Effector memory CD4-positive, alpha-beta T cell (primary cell): ENCODE measurements around the gene ABHD12B.

Experiments used
- DNase-seq, 3 donors: peaks; one replicate each; pipeline ENCODE4 v3.0.0-alpha.2; 2020
- H3K27ac ChIP-seq: 2 replicates; pipeline ENCODE4 v1.7.0; 2013; ENCODE audit warnings: mild to moderate bottlenecking, low read length, moderate library complexity; ENCODE audit not compliant: insufficient read depth, poor library complexity, severe bottlenecking
- H3K27me3 ChIP-seq: replicated peaks from 2 replicates; pipeline ENCODE4 v1.7.0; 2013; ENCODE audit warnings: mild to moderate bottlenecking, low read length; ENCODE audit not compliant: insufficient read depth, control insufficient read depth, poor library complexity, severe bottlenecking
- H3K36me3 ChIP-seq: 2 replicates; pipeline ENCODE4 v1.7.0; 2013; ENCODE audit warnings: mild to moderate bottlenecking, low read length, moderate library complexity; ENCODE audit not compliant: control insufficient read depth, insufficient read depth
- H3K4me1 ChIP-seq: 2 replicates; pipeline ENCODE4 v1.7.0; 2013; ENCODE audit warnings: low read length, mild to moderate bottlenecking; ENCODE audit not compliant: control insufficient read depth, insufficient read depth, poor library complexity, severe bottlenecking
- H3K4me3 ChIP-seq: 2 replicates; pipeline ENCODE4 v1.7.0; 2013; ENCODE audit warnings: low read length, low read depth, mild to moderate bottlenecking; ENCODE audit not compliant: insufficient read depth, poor library complexity, severe bottlenecking
- H3K9me3 ChIP-seq: 2 replicates; pipeline ENCODE4 v1.7.0; 2013; ENCODE audit warnings: mild to moderate bottlenecking, low read length, moderate library complexity; ENCODE audit not compliant: control insufficient read depth

The ABHD12B gene

GRCh38 chr14:50830044-50830931 is 41.6 kb upstream of the ABHD12B start:
- Histone ChIP-seq H3K4me1 (peaks cover 18% of the 10 kb centered on the region), H3K9me3 (no peaks in the 10 kb centered on the region), H3K36me3 (no peaks in the 10 kb centered on the region), H3K4me3 (peak overlapping the region; percentile 85), H3K27ac (peak overlapping the region; percentile 71), H3K27me3 (no peaks in the 10 kb centered on the region)
- DNase-seq: peak; percentile 41 to 50 (median 48)

GRCh38 chr14:50830932-50831725 is 40.7 kb upstream of the ABHD12B start, which contains the start of gene NIN:
Gene NIN (minus strand): TSS chr14:50831162. CDS start chr14:50822056, 9,106 bp downstream.
- no peaks in the 10 kb centered on the region for H3K36me3 ChIP-seq
- peaks cover 19% of the 10 kb centered on the region for H3K4me1 ChIP-seq
- peak within 1 kb of the TSS; percentile 85 for H3K4me3 ChIP-seq
- DNase-seq: peak; percentile 36 to 58 (median 51)
- peak within 1 kb of the TSS; percentile 76 for H3K27ac ChIP-seq
- H3K27me3 ChIP-seq: no peaks in the 10 kb centered on the region
- H3K9me3 ChIP-seq: no peaks in the 10 kb centered on the region

- H3K4me3 ChIP-seq: peak overlapping the region; percentile 76
- H3K27ac ChIP-seq: peak overlapping the region; percentile 76
- H3K36me3 ChIP-seq: no peaks in the 10 kb centered on the region
- H3K27me3 ChIP-seq: no peaks in the 10 kb centered on the region
- no peaks in the 10 kb centered on the region for H3K9me3 ChIP-seq
- DNase-seq: no peak
- peaks cover 19% of the 10 kb centered on the region for H3K4me1 ChIP-seq
Observed at GRCh38 chr14:50831726-50832168, 40.1 kb upstream of the ABHD12B start.

- no peaks in the 10 kb centered on the region for H3K27me3 ChIP-seq
- H3K4me1 ChIP-seq: peaks cover 19% of the 10 kb centered on the region
- no peaks in the 10 kb centered on the region for H3K36me3 ChIP-seq
- H3K9me3 ChIP-seq: no peaks in the 10 kb centered on the region
- H3K4me3 ChIP-seq: no peak overlapping the region
- no peak for DNase-seq
- no peak overlapping the region for H3K27ac ChIP-seq
Observed at GRCh38 chr14:50832935-50833630, 38.8 kb upstream of the ABHD12B start.

GRCh38 chr14:50834802-50835276 is 37.0 kb upstream of the ABHD12B start:
- Histone ChIP-seq H3K36me3 (no peaks in the 10 kb centered on the region), H3K27me3 (no peaks in the 10 kb centered on the region), H3K4me3 (no peak overlapping the region), H3K4me1 (peaks cover 7% of the 10 kb centered on the region), H3K9me3 (no peaks in the 10 kb centered on the region), H3K27ac (no peak overlapping the region)
- DNase-seq: no peak

- Histone ChIP-seq H3K9me3 (no peaks in the 10 kb centered on the region), H3K36me3 (no peaks in the 10 kb centered on the region), H3K27me3 (no peaks in the 10 kb centered on the region), H3K27ac (no peak overlapping the region), H3K4me3 (no peak overlapping the region), H3K4me1 (peaks cover 7% of the 10 kb centered on the region)
- DNase-seq: no peak
Observed at GRCh38 chr14:50835280-50835679, 36.6 kb upstream of the ABHD12B start.

- H3K4me1 ChIP-seq: peaks cover 7% of the 10 kb centered on the region
- H3K9me3 ChIP-seq: no peaks in the 10 kb centered on the region
- H3K36me3 ChIP-seq: no peaks in the 10 kb centered on the region
- no peak for DNase-seq
- H3K27ac ChIP-seq: no peak overlapping the region
- H3K4me3 ChIP-seq: no peak overlapping the region
- H3K27me3 ChIP-seq: no peaks in the 10 kb centered on the region
Observed at GRCh38 chr14:50836515-50836914, 35.3 kb upstream of the ABHD12B start.

- Histone ChIP-seq H3K27ac (no peak overlapping the region), H3K27me3 (no peaks in the 10 kb centered on the region), H3K4me3 (no peak overlapping the region), H3K4me1 (peaks cover 4% of the 10 kb centered on the region), H3K36me3 (no peaks in the 10 kb centered on the region), H3K9me3 (no peaks in the 10 kb centered on the region)
- DNase-seq: no peak
Observed at GRCh38 chr14:50837271-50837670, 34.6 kb upstream of the ABHD12B start.

GRCh38 chr14:50837850-50838470 is 33.9 kb upstream of the ABHD12B start:
- Histone ChIP-seq H3K4me1 (peaks cover 4% of the 10 kb centered on the region), H3K27me3 (no peaks in the 10 kb centered on the region), H3K36me3 (no peaks in the 10 kb centered on the region), H3K9me3 (no peaks in the 10 kb centered on the region), H3K27ac (no peak overlapping the region), H3K4me3 (no peak overlapping the region)
- DNase-seq: no peak
